ENCODE measurements around the gene PAWR. TPM values are rescaled to one million over a fixed set of nuclear protein-coding genes. Genes with fewer than 3 reads are reported as not detected.

Gene PAWR
- total and polyA plus RNA-seq, 2 donors (not counting 3 experiments of a cell fraction or from before 2014, with no cell fraction given) = 18.3 to 154 TPM

DNA sequence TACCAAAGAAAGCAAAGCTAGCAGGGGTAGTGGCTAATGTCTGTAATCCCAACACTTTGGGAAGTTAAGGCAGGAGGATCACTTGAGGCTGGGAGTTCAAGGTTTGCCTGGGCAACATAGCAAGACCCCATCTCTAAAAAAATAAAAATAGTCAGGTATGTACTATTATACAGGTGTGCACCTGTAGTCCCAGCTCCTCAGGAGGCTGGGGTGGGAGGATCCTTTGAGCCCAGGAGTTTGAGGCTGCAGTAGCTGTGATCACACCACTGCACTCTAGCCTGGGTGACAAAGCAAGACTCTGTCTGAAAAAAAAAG lies 142.2 kb downstream of the PAWR start:
- TF ChIP-seq FOS (IDR thresholded peaks at IDR 0.05; ENCODE audit: borderline replicate concordance, insufficient read depth, low read length) = no peak
- H3K27me3 ChIP-seq (ENCODE audit: control insufficient read depth in 2 of 2, insufficient read depth in 2 of 2, low read length in 2 of 2) = no peaks in the 10 kb centered on the region
- H3K4me3 ChIP-seq (replicated peaks in 1 of 3; ENCODE audit: insufficient read depth in 1 of 3, low read depth in 1 of 3, low read length in 3 of 3) = peak overlapping the region in 1 of 3 experiments; percentile 37
- dilution Hi-C loops (cut with MboI; ENCODE audit: extremely low pct_ligation_motif_present, low sequenced_read_pairs) (no loop called here), intact Hi-C loops (cut with micrococcal nuclease) (loop anchor here (1.0 to 5.0 kb wide), 3 partner anchors 142 to 638 kb away; partner anchors contain the start of gene PAWR)
- peak overlapping the region; percentile 54 for H3K4me2 ChIP-seq (ENCODE audit: insufficient read depth, low read length)
- FAIRE-seq (no peak), DNase-seq (ENCODE audit: low read depth, low spot score) (no peak)
- H3K36me3 ChIP-seq (ENCODE audit: control insufficient read depth in 2 of 2, extremely low read depth in 1 of 2, insufficient read depth in 2 of 2, low read length in 2 of 2) = peaks cover 3% of the 10 kb centered on the region in 2 experiments
- H2AFZ ChIP-seq (ENCODE audit: low read depth, low read length) = no peak overlapping the region
- H4K20me1 ChIP-seq (replicated peaks; ENCODE audit: control insufficient read depth, extremely low read depth, insufficient read depth, low read length) = no peaks in the 10 kb centered on the region
- H3K9me3 ChIP-seq (replicated peaks; ENCODE audit: control insufficient read depth, insufficient read depth, low read length) = no peaks in the 10 kb centered on the region
- H3K4me1 ChIP-seq (ENCODE audit: control insufficient read depth, extremely low read depth, insufficient read depth, low read length) = peaks cover 55% of the 10 kb centered on the region
- POLR2A ChIA-PET = interaction anchor here (0.7 kb wide), 1 partner anchor 122 kb away, joined by 5 read pairs; no protein-coding TSS in a partner anchor
- no peaks in the 10 kb centered on the region for H3K79me2 ChIP-seq (ENCODE audit: control insufficient read depth, insufficient read depth, low read length)
- CTCF ChIA-PET = interaction anchor here (1.0 to 3.4 kb wide), 7 partner anchors 104 to 1368 kb away, joined by 3 to 84 read pairs (median 5); partner anchors contain the start of gene PAWR
- H3K9me1 ChIP-seq (replicated peaks; ENCODE audit: control insufficient read depth, extremely low read depth, insufficient read depth, low read length) = no peaks in the 10 kb centered on the region
- peak overlapping the region; percentile 93 for H3K9ac ChIP-seq (replicated peaks; ENCODE audit: extremely low read depth, insufficient read depth, low read length)
- H3K27ac ChIP-seq (ENCODE audit: insufficient read depth, low read depth, low read length) = peak overlapping the region; percentile 99
- no TSS peak for BruUV-seq (replicated peaks)

DNA sequence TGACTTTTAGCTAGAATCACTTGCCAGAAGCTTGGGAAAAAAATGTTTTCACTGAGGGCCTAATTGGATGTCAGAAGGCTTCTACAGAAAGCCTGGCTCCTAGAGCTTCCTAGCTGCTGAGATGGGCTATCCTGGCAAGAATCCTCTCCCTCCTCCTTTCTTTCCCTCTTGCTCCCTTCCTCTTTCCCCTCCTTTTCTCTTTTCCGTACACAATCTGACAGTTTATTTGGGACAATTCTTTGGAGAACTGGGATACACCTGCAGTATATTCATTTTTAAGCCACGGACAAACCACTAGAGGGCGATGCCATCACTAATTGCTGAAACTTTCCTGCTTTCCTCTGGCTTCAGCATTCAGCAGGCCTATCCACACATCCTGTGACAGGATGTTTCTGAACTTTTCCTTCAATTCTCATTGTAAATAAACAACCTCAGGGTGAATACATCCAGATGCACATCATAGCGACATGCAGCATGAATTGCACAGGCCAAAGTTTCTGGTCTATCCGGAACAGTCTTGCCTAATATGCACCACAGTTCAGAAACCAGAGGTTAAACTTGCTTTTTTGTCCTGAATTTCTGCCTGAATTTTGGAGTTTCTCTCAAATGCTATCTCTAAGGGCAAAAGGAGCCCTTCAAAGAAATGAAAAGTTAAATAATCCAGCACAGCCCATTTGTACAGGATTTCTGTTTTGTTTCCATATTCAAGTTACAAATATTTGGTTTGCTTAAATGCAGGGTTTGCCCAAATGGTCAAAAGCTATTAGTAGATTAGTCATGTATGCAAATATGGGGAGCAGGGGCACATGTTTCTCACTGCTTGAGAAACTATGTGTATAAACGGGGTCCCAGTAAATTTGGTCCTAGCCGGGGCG lies 142.8 kb downstream of the PAWR start:
- Histone ChIP-seq H2AFZ (ENCODE audit: low read depth, low read length) (no peak overlapping the region), H3K27ac (ENCODE audit: insufficient read depth, low read depth, low read length) (peak overlapping the region; percentile 99), H3K27me3 (ENCODE audit: control insufficient read depth in 2 of 2, insufficient read depth in 2 of 2, low read length in 2 of 2) (no peaks in the 10 kb centered on the region), H3K9me3 (replicated peaks; ENCODE audit: control insufficient read depth, insufficient read depth, low read length) (no peaks in the 10 kb centered on the region), H3K36me3 (ENCODE audit: control insufficient read depth in 2 of 2, extremely low read depth in 1 of 2, insufficient read depth in 2 of 2, low read length in 2 of 2) (peaks cover 1 to 3% of the 10 kb centered on the region in 2 experiments), H3K9me1 (replicated peaks; ENCODE audit: control insufficient read depth, extremely low read depth, insufficient read depth, low read length) (no peaks in the 10 kb centered on the region), H3K4me1 (ENCODE audit: control insufficient read depth, extremely low read depth, insufficient read depth, low read length) (peaks cover 55% of the 10 kb centered on the region), H4K20me1 (replicated peaks; ENCODE audit: control insufficient read depth, extremely low read depth, insufficient read depth, low read length) (no peaks in the 10 kb centered on the region), H3K79me2 (ENCODE audit: control insufficient read depth, insufficient read depth, low read length) (no peaks in the 10 kb centered on the region), H3K4me3 (replicated peaks in 1 of 3; ENCODE audit: insufficient read depth in 1 of 3, low read depth in 1 of 3, low read length in 3 of 3) (peak overlapping the region in 1 of 3 experiments; percentile 37), H3K4me2 (ENCODE audit: insufficient read depth, low read length) (peak overlapping the region; percentile 54), H3K9ac (replicated peaks; ENCODE audit: extremely low read depth, insufficient read depth, low read length) (peak overlapping the region; percentile 93)
- peak; percentile 95 for DNase-seq (ENCODE audit: low read depth, low spot score)
- TSS peak; percentile 67 for BruUV-seq (replicated peaks)
- intact Hi-C loops (cut with micrococcal nuclease) (loop anchor here (1.0 to 5.0 kb wide), 14 partner anchors 18 to 805 kb away; partner anchors contain the start of genes PAWR and PPP1R12A), dilution Hi-C loops (cut with MboI; ENCODE audit: extremely low pct_ligation_motif_present, low sequenced_read_pairs) (no loop called here)
- TF ChIP-seq POLR2AphosphoS5 (IDR thresholded peaks at IDR 0.05; ENCODE audit: insufficient read depth, low read depth, low read length) (peak; percentile 65), MYC (IDR thresholded peaks at IDR 0.05; ENCODE audit: low read depth, low read length) (peak; percentile 16), JUN (IDR thresholded peaks at IDR 0.05; ENCODE audit: borderline replicate concordance, insufficient read depth, insufficient read length, low read depth) (peak; percentile 30), GATA2 (IDR thresholded peaks at IDR 0.05; ENCODE audit: insufficient read depth, insufficient read length, low read depth, low read length) (peak; percentile 26), POLR2A (IDR thresholded peaks at IDR 0.05; ENCODE audit: low read depth, low read length) (peak; percentile 69), EZH2 (IDR thresholded peaks at IDR 0.05; ENCODE audit: borderline replicate concordance, low read depth, low read length, severe bottlenecking) (no peak), FOS (IDR thresholded peaks at IDR 0.05; ENCODE audit: borderline replicate concordance, insufficient read depth, low read length) (peak; percentile 17)
- TF ChIP-seq, protein P1, sequence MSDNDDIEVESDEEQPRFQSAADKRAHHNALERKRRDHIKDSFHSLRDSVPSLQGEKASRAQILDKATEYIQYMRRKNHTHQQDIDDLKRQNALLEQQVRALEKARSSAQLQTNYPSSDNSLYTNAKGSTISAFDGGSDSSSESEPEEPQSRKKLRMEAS (IDR thresholded peaks at IDR 0.05; ENCODE audit: insufficient read depth, insufficient read length) = no peak
- TF ChIP-seq, protein P2, sequence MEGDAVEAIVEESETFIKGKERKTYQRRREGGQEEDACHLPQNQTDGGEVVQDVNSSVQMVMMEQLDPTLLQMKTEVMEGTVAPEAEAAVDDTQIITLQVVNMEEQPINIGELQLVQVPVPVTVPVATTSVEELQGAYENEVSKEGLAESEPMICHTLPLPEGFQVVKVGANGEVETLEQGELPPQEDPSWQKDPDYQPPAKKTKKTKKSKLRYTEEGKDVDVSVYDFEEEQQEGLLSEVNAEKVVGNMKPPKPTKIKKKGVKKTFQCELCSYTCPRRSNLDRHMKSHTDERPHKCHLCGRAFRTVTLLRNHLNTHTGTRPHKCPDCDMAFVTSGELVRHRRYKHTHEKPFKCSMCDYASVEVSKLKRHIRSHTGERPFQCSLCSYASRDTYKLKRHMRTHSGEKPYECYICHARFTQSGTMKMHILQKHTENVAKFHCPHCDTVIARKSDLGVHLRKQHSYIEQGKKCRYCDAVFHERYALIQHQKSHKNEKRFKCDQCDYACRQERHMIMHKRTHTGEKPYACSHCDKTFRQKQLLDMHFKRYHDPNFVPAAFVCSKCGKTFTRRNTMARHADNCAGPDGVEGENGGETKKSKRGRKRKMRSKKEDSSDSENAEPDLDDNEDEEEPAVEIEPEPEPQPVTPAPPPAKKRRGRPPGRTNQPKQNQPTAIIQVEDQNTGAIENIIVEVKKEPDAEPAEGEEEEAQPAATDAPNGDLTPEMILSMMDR (IDR thresholded peaks at IDR 0.05; ENCODE audit: extremely low read depth in 1 of 2, insufficient read depth in 1 of 2, low read depth in 1 of 2, low read length in 2 of 2) = peak; percentile 58 to 74
- FAIRE-seq = no peak
- CTCF ChIA-PET = interaction anchor here (0.9 to 3.4 kb wide), 24 partner anchors 11 to 1367 kb away, joined by 3 to 84 read pairs (median 4); partner anchors contain the start of gene PAWR
- POLR2A ChIA-PET = interaction anchor here (0.6 to 1.2 kb wide), 6 partner anchors 19 to 1652 kb away, joined by 3 to 11 read pairs (median 6); no protein-coding TSS in a partner anchor

Data from endothelial cell of umbilical vein (primary cell).